ENCODE data around the gene MPHOSPH9. TPM values are rescaled to one million over a fixed set of nuclear protein-coding genes. Genes with fewer than 3 reads are reported as not detected.

Gene MPHOSPH9
- total and polyA plus RNA-seq, 4 donors = 4.9 to 51.0 (median 32.7) TPM

GRCh38 chr12:123171967-123172366 lies 61.0 kb downstream of the MPHOSPH9 start:
- WGBS = 72% methylated on average over 5 of the region's 5 CpGs
- H3K4me1 ChIP-seq (ENCODE audit: control insufficient read depth in 4 of 4, insufficient read depth in 4 of 4, low read length in 3 of 4) = peaks cover 1 to 12% (median 11%) of the 10 kb centered on the region in 4 donors
- no peak overlapping the region for H3K27ac ChIP-seq (ENCODE audit: low read depth in 1 of 2, low read length in 2 of 2)
- no peaks in the 10 kb centered on the region for H3K27me3 ChIP-seq (ENCODE audit: control insufficient read depth in 4 of 4, insufficient read depth in 4 of 4, low read length in 3 of 4)
- no peak overlapping the region for H3K4me3 ChIP-seq (ENCODE audit: low read depth in 1 of 3, low read length in 3 of 3)
- peaks cover 0 to 18% (median 16%) of the 10 kb centered on the region in 4 donors for H3K36me3 ChIP-seq (ENCODE audit: control insufficient read depth in 4 of 4, insufficient read depth in 3 of 4, low read depth in 1 of 4, low read length in 3 of 4)
- no peak for DNase-seq (ENCODE audit: low spot score)
- no peaks in the 10 kb centered on the region for H3K9me3 ChIP-seq (ENCODE audit: control insufficient read depth in 4 of 4, low read length in 3 of 4)
- no peak overlapping the region for H3K9ac ChIP-seq (ENCODE audit: low read depth in 1 of 2, low read length in 2 of 2)
- no peak for TF ChIP-seq FOXA2 (IDR thresholded peaks at IDR 0.05)
- TF ChIP-seq RXRA (IDR thresholded peaks at IDR 0.05) = no peak
- TF ChIP-seq ZBTB33 (IDR thresholded peaks at IDR 0.05) = no peak
- TF ChIP-seq NR2F2 (IDR thresholded peaks at IDR 0.05) = no peak
- TF ChIP-seq HNF4G (IDR thresholded peaks at IDR 0.05) = no peak
- no peak for TF ChIP-seq YY1 (IDR thresholded peaks at IDR 0.05)
- TF ChIP-seq ATF3 (IDR thresholded peaks at IDR 0.05) = no peak
- no peak for TF ChIP-seq RAD21 (IDR thresholded peaks at IDR 0.05)
- no peak for TF ChIP-seq FOXA1 (IDR thresholded peaks at IDR 0.05)
- TF ChIP-seq EGR1 (IDR thresholded peaks at IDR 0.05; ENCODE audit: low read depth in 2 of 2) = no peak
- TF ChIP-seq JUND (IDR thresholded peaks at IDR 0.05) = no peak
- no peak for TF ChIP-seq GABPA (IDR thresholded peaks at IDR 0.05 in 1 of 2, conservative IDR thresholded peaks at IDR 0.05 in 1 of 2)
- TF ChIP-seq HNF4A (conservative IDR thresholded peaks at IDR 0.05) = no peak
- TF ChIP-seq SP1 (IDR thresholded peaks at IDR 0.05) = no peak
- TF ChIP-seq CTCF (IDR thresholded peaks at IDR 0.05; ENCODE audit: low read depth, low read length, missing input control) = no peak
- TF ChIP-seq MAX (IDR thresholded peaks at IDR 0.05) = no peak
- no peak for TF ChIP-seq REST (IDR thresholded peaks at IDR 0.05)
- TF ChIP-seq TAF1 (conservative IDR thresholded peaks at IDR 0.05) = no peak

Measured in liver (tissue), 9 donors.